Gastroesophageal sphincter (tissue), 3 donors: ENCODE measurements around the gene MICALL2.

Experiments
- CTCF ChIP-seq, 4 experiments: fragments of 200-600 bp in 2 of 4; fragments of 450-650 bp in 2 of 4; sonication (generic) in 1 of 4; IDR thresholded peaks; one replicate each; pipeline ENCODE4 v1.5.1; 2017 to 2019; ENCODE audit warnings: antibody characterized with exemption in 4 of 4, mild to moderate bottlenecking in 2 of 4, moderate library complexity in 2 of 4
- POLR2A ChIP-seq, 2 donors: fragments of 450-650 bp; IDR thresholded peaks; one replicate each; pipeline ENCODE4 v1.6.1; 2017; ENCODE audit warnings: antibody characterized with exemption in 2 of 2, mild to moderate bottlenecking in 2 of 2, moderate library complexity in 1 of 2
- POLR2AphosphoS5 ChIP-seq: sonication (generic); formaldehyde crosslinking; IDR thresholded peaks from one replicate; pipeline ENCODE4 v1.6.1; 2017; ENCODE audit warnings: antibody characterized with exemption

GRCh38 chr7:1449501-1449900 lies 9.8 kb downstream of the MICALL2 start:
- TF ChIP-seq CTCF (IDR thresholded peaks at IDR 0.05) (no peak), POLR2A (IDR thresholded peaks at IDR 0.05) (no peak), POLR2AphosphoS5 (no peak)
